NCI-H524 (cell line): ENCODE data around the gene PRKAG2.

ENCODE experiments used
- DNase-seq, 2 experiments: peaks; one replicate each; lab custom pipeline; 2025; lab: John Stamatoyannopoulos, UW

PRKAG2 gene

GRCh38 chr7:151692721-151693120 is 184.2 kb downstream of the PRKAG2 start:
- DNase-seq, result no peak

- DNase-seq, result no peak
Observed at GRCh38 chr7:151691449-151691848, 185.5 kb downstream of the PRKAG2 start.

DNA sequence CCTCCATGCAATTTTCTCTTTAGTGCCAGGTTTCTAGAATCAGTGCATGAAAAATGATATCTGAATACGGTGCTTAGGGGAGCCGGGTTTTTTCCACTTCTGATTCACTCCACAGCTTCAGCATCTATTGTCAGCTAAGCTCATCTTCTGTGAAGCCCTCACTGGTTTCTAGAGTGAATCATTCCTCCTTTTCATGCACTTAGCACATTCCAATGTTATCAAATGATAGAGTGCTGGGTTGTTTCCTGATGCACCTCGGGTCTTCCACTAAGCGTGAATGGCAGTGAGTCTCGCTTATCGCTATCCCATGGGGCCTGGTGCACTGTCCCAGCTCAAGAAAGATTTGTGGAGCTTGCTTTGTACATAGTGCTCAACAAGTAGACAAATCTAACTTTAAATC is 186.3 kb downstream of the PRKAG2 start:
- DNase-seq, result no peak

DNA sequence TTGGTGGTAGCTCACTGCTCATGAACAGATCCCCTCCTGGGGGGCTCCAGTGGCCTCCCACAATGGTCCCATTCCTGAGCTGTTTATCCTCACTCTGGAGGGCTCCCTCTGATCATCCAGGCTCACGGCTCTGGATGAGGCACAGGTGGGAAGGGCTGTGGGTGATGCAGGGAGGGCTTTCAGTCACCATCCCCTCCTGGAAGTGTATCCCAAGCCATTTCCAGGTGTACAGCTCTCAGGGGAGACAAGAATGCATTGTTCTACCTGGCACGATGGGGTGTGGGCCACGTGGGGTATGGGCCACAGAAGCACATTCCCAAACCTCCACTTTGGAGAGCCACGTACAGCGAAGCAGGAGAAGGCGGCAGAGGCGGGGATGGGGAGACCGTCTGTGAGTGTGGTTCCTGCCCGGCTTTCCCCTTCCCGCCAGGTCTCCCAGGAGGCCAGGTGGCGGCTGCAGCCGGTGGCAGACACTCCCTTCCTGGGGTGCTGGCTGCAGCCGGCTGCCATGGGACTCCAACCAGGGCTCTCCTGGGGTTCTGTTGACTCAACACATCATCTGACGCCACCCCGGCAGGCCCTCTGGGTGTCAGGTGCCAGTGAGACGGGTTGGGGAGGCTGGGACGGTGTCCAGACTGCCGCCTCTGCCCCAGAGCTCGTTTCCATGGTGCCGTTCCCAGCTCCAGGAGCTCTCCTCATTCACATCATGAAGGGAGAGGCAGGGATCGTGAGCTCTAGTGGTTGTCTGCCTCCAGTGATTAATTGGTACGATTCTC is 187.5 kb downstream of the PRKAG2 start:
- DNase-seq, result no peak

DNA sequence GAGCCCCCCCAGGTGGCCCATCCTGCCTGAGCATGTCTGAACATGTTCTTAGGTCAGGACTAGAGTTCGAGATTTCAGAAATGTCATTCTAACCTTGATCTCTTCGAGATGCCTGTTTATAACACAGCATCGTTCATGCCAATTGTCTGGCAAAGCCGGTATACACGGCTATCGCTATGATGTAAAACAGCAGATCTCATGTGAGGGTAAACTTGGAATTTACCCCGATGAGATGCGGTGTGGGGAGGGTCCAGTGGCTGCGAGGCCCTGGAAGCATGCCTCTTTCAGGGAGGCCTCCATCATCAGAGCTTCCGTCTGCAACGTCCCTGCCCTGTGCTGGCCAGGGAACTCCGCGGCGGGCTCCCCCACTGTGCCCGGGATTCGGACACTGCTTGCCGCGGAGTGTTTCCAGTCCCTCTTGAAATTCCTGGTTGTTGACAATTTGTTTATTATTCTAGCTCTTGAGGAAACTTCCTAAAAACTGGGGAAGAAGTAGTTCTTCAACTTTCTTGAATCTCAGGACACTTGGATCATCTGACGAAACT is 188.6 kb downstream of the PRKAG2 start:
- DNase-seq, result no peak

GRCh38 chr7:151687523-151688235 is 189.2 kb downstream of the PRKAG2 start:
- no peak for DNase-seq

- no peak for DNase-seq
Observed at GRCh38 chr7:151686826-151687225, 190.1 kb downstream of the PRKAG2 start.

DNA sequence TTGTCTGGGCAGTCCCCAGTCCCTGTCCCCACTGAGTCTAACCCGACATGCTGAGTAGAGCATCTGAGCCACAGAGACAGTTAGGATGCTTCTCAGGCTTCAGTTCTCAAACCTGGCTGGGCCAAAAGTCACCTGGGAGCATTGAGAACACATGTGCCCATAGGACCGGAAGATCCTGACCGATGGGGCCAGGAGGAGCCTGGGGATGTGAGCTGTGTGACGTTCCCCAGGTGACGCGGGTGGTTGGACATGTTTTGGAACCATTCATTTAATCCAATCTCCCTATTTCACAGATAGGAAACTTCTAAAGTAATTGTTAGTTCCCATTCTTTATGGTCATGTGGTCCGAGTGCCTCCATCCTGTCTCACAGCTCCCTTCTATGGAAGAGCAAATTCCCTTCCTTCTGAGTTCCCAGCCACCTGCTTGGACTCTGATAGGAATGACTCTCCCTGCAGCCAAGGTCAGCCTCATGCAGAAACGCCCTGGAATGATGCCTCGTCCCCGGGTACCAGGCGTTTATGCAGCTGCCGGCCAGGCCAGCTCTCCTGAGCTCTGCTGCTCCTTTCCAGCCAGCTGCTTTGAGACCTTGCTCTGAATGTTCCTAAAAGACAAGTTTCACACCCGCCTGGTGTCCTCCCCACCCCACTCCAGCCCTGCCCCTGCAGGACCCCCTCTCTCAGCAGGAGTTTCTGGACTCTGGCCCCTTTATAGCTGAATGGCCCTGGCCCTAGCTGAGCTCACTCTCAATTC is 190.7 kb downstream of the PRKAG2 start:
- DNase-seq, result no peak

DNA sequence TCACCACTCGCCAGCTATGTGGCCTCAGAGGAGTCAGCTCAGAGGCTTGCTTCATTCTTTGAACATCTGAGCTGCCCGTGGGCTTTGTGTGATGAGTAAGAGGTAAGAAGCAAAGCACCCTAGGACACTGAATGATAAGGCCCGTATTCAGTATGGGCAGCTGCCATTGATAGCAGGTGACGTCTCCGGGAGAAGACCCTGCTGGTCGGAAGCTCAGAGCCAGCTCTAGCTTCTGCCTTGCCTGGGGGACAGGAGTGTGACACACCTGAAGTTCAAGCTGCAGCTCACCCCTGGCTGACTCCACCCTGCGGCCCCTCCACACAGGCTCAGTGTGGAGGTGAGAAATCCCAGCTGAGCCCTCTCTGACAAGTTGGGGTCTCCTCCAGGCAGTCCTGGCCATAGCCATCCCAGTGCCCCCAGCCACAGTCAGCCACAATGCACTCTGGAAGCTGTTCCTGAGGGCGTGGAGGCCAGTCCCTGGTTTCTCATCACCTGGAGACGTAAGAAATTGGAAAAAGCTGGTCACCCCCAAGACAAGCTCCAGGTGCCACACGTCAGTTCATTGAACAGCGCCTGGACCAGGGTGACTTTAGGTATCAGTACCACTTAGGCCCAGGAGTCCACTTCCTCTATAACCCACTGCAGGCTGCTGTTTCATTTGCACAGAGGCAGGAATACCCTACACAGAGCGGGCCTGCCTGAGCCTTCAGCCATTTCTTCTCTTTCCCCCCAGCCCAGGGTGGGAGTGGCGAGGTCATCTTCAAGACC is 192.3 kb downstream of the PRKAG2 start:
- DNase-seq, result no peak

DNA sequence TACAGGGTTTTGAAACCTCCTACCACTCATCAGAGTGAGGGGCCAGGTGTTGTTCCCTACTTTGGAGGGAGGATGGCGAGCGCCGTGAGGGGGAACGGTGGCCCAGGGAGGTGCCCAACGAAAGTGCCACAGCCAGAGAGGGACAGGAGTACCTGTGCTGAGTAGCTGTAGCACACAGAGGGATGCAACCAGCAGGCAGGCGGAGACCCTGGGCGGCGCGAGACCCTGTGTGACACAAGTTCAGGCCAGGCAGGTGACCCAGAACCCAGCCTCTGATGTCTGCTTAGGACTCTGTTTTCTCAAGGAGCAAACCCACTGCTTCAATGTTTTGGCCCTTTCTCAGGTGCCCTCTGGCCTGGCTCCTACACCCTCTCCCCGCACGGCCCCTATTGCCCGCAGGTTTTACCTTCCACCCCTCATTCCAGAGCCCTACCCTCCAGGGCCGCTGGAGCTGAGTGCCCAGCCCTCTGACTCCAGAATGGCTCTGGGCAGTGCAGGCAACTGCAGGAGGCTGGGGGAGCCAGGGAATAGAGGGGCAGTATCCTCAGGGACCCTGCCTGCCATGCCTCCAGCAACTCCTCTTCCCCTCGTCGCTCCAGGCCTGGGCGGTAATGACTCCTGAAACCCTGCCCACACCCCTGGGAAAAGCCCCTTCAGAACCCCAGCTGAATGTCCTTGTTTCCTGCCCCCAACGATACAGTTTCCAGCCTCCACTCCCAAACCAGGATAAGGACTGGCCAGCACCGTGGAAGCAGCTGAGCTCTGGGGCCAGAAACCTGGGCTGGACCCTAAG is 193.1 kb downstream of the PRKAG2 start:
- DNase-seq, result no peak

- no peak for DNase-seq
Observed at GRCh38 chr7:151682831-151683614, 193.9 kb downstream of the PRKAG2 start.

GRCh38 chr7:151681726-151682125 is 195.2 kb downstream of the PRKAG2 start:
- no peak for DNase-seq

- DNase-seq, result no peak
Observed at GRCh38 chr7:151680810-151681209, 196.1 kb downstream of the PRKAG2 start.

GRCh38 chr7:151679881-151680612 is 196.9 kb downstream of the PRKAG2 start:
- no peak for DNase-seq

DNA sequence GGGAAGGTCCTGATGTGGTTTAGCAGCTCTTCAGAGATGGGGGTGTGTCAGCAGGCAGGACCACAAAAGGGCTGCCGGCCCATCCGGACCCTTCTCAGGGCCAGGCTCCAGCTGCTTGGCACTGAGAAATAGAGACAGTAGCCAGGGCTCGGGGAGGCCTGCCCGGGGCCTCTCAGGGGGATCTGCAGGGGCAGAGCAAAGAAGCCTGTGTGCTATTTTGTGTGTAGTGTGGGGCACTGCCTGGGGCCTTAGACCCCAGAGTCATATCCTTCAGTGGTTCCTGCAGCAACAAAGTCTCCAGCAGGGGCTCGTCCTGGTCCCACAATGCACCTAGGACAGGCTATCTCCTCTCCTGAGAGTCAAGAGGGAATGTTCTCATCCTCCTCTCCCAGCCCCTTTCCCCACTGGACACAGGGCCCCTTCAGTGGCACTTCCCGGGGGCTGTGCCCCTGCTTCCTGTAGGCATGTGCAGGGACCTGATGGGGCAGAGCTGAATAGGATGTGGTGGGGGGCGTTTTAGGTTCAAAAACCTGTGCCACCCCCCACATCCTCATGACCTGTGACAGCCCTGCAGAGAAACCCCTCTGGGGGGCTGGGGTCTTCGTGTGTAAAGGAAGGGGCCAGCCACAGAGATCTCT is 197.7 kb downstream of the PRKAG2 start:
- no peak for DNase-seq

DNA sequence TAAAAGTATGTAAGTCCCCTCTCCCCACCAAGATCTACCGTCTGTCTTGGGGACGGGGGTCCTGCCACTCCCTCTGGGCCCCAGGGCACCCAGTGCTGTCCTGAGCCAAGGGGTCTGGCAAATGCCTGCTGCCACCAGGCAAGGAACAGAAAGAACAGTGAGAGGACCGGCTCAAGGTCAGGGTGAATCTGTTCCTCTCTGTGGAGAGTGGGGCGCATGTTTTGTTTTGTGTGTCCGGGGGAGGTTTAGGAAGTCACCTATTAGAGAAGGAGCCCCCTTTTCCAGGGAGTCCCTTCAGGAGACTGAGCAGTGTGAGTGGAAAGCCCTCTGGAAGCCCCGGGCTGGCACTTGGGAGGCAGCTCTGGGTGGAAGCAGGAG is 198.7 kb downstream of the PRKAG2 start:
- DNase-seq, result no peak

- DNase-seq, result no peak
Observed at GRCh38 chr7:151677581-151678226, 199.2 kb downstream of the PRKAG2 start.

GRCh38 chr7:151676759-151677158 is 200.2 kb downstream of the PRKAG2 start:
- no peak for DNase-seq
